Psoas muscle (tissue), 8 donors: Measurements from ENCODE around the gene CHCHD10. TPM values are rescaled to one million over a fixed set of nuclear protein-coding genes. Genes with fewer than 3 reads are reported as not detected.

ENCODE experiments used
- ATAC-seq, 4 donors: fragments of 200-7000 bp; cut with Tn5 transposase; one replicate each; pipeline ENCODE4 v1.9.1; 2020; ENCODE audit warnings: moderate library complexity in 3 of 4, mild to moderate bottlenecking in 2 of 4
- DNase-seq, 2 donors: peaks; one replicate each; pipeline ENCODE4 v3.0.0-alpha.2; 2020
- H3K27ac ChIP-seq: fragments of 200-600 bp; one replicate; pipeline ENCODE4 v1.8.0; 2022
- H3K27me3 ChIP-seq, 3 donors: fragments of 200-600 bp in 1 of 3; one replicate each; pipeline versions ENCODE4 v1.6.1 to v1.8.0; 2013 to 2022; ENCODE audit warnings: low read length in 2 of 3, mild to moderate bottlenecking in 2 of 3, moderate library complexity in 1 of 3; ENCODE audit not compliant: insufficient read depth in 3 of 3
- H3K36me3 ChIP-seq, 2 donors: fragments of 200-600 bp in 1 of 2; one replicate each; pipeline versions ENCODE4 v1.6.1 to v1.8.0; 2013 to 2022; ENCODE audit warnings: low read depth in 1 of 2, mild to moderate bottlenecking in 1 of 2, moderate library complexity in 1 of 2; ENCODE audit not compliant: insufficient read depth in 1 of 2
- H3K4me1 ChIP-seq: fragments of 200-600 bp; one replicate; pipeline ENCODE4 v1.8.0; 2022
- H3K4me3 ChIP-seq: fragments of 200-600 bp; one replicate; pipeline ENCODE4 v1.8.0; 2022; ENCODE audit warnings: mild to moderate bottlenecking
- H3K9me3 ChIP-seq: fragments of 200-600 bp; one replicate; pipeline ENCODE4 v1.8.0; 2022
- CTCF ChIP-seq: fragments of 200-600 bp; IDR thresholded peaks from one replicate; pipeline ENCODE4 v1.8.0; 2022; ENCODE audit warnings: antibody characterized with exemption
- WGBS, 3 donors: extraction: QIAGEN DNeasy Blood & Tissue Kit; methylation state at CpG; one replicate each; pipeline versions ENCODE4 v1.1.6 to v1.1.7; 2013; 5-methylcytosine and 5-hydroxymethylcytosine counted together
- intact Hi-C, 2 donors: fragments of 100-400 bp; cut with DNase I; formaldehyde crosslinking; loops; one replicate each; pipeline versions ENCODE4 v1.11.0 to v1.14.2; 2022
- polyA plus RNA-seq, 3 donors: library from polyadenylated mRNA; stranded (reverse); fragments of 200-250 nt; gene quantifications; one replicate each; pipeline ENCODE4 v1.2.3, GENCODE V29; 2013
- total RNA-seq, 4 donors: library from RNA; stranded (reverse); fragmentation: NEBNext Ultra II Directional in 2 of 4; extraction: Animal tissue kit (Norgen Biotek cat#: 25700) in 2 of 4; gene quantifications; one replicate each; pipeline versions ENCODE4 v1.2.1 to v1.2.4, GENCODE V29; 2021 to 2023
- donor health status: healthy with polysubstance abuse.
- donor health status: DM: no; HTN: no; CAD: no; lungs with moderate emphysema.
- donor health status: Bipolar disorder and iron deficiency.
- donor health status: healthy.
- donor health status: DM: yes; HTN: yes; CAD: no.
- donor health status: DM: no; HTN: no; CAD: no.
- donor health status: DM: no; HTN: no; CAD: no.
- donor health status: DM: yes; HTN: yes; CAD: no.

CHCHD10 gene
- total and polyA plus RNA-seq, 7 donors = 460 to 1,066 (median 752) TPM

- H3K27me3 ChIP-seq = no peaks in the 10 kb centered on the region
- H3K27ac ChIP-seq = no peak within 1 kb of the TSS
- ATAC-seq = peak in 1 of 4 donors; percentile 9
- peak; percentile 71 to 77 for DNase-seq
- no peaks in the 10 kb centered on the region for H3K9me3 ChIP-seq
- WGBS, 3 donors = 5 to 9% (median 9%) methylated on average over 39 to 79 of the region's 79 CpGs
- TF ChIP-seq CTCF = no peak
- H3K4me3 ChIP-seq = peak within 1 kb of the TSS; percentile 68
- intact Hi-C loops = no loop called here
- peaks cover 15% of the 10 kb centered on the region for H3K4me1 ChIP-seq
- H3K36me3 ChIP-seq = no peaks in the 10 kb centered on the region
These were observed 5.1 kb upstream of the CHCHD10 start, which contains the start of gene MMP11 for GRCh38 chr22:23772649-23773473. TSS of gene MMP11 (plus strand) at chr22:23772849. CDS start at chr22:23772871, 22 bp downstream.

GRCh38 chr22:23772315-23772648 is 4.5 kb upstream of the CHCHD10 start:
- H3K4me1 ChIP-seq = peaks cover 15% of the 10 kb centered on the region
- intact Hi-C loops = no loop called here
- no peaks in the 10 kb centered on the region for H3K27me3 ChIP-seq
- DNase-seq (no peak), ATAC-seq (no peak)
- no peaks in the 10 kb centered on the region for H3K36me3 ChIP-seq
- peak overlapping the region; percentile 68 for H3K4me3 ChIP-seq
- H3K9me3 ChIP-seq = no peaks in the 10 kb centered on the region
- no peak overlapping the region for H3K27ac ChIP-seq
- 9 to 22% (median 15%) methylated on average over 6 of the region's 6 CpGs for WGBS, 3 donors
- no peak for TF ChIP-seq CTCF

- DNase-seq = no peak
- Histone ChIP-seq H3K9me3 (no peaks in the 10 kb centered on the region), H3K27me3 (no peaks in the 10 kb centered on the region), H3K36me3 (peaks cover 0 to 14% of the 10 kb centered on the region in 2 donors), H3K4me3 (no peak overlapping the region), H3K4me1 (peaks cover 33% of the 10 kb centered on the region), H3K27ac (peak overlapping the region; percentile 98)
- intact Hi-C loops = loop anchor here (5.0 kb wide), 3 partner anchors 78 to 227 kb away; no protein-coding TSS in a partner anchor
- 75 to 82% (median 81%) methylated on average over 5 to 6 of the region's 6 CpGs for WGBS, 3 donors
- TF ChIP-seq CTCF = no peak
- ATAC-seq = no peak
These were observed 1.7 kb upstream of the CHCHD10 start for GRCh38 chr22:23769321-23769965.

GRCh38 chr22:23767303-23767672 is 484 bp downstream of the CHCHD10 start:
- TF ChIP-seq CTCF = no peak
- peak overlapping the region; percentile 79 for H3K4me3 ChIP-seq
- WGBS, 3 donors = 1 to 6% (median 3%) methylated on average over 21 to 27 of the region's 27 CpGs
- no peaks in the 10 kb centered on the region for H3K27me3 ChIP-seq
- peak; percentile 11 to 29 (median 12) for ATAC-seq
- DNase-seq = peak in 1 of 2 donors; percentile 60
- H3K9me3 ChIP-seq = no peaks in the 10 kb centered on the region
- peak overlapping the region; percentile 98 for H3K27ac ChIP-seq
- H3K4me1 ChIP-seq = peaks cover 31% of the 10 kb centered on the region
- intact Hi-C loops = loop anchor here (5.0 kb wide), 3 partner anchors 80 to 225 kb away; no protein-coding TSS in a partner anchor
- H3K36me3 ChIP-seq = peaks cover 0 to 20% of the 10 kb centered on the region in 2 donors
